ENCODE measurements around the gene GNL3L.
"Not testable (repeated sequence)": the region's sequence is repeated elsewhere in the genome, so short reads cannot be mapped to it uniquely, and the experiment has no call there.

Gene GNL3L

DNA sequence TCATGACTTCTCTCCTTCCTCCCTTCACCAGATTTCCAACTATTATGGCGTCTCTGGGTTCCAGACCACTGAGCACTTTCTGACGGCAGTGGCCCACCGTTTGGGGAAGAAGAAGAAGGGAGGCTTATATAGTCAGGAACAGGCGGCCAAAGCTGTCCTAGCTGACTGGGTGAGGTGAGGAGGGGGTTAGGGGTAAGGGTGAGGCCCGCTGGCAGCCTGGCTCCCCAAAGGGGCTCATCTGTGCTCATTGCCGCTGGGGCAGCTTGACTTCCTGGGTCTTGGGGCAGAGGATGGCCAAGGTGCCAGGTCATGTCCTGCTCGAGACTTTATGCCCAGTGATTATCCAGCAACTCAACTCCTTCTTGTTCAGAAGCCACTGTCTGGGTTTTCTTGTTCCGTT, 21.8 kb downstream of the GNL3L start:
- Histone ChIP-seq H3K9me2 (replicated peaks; ENCODE audit: low read depth, low read length) (no peaks in the 10 kb centered on the region), H3K4me1 (ENCODE audit: insufficient read depth, low read length, poor library complexity, severe bottlenecking) (no peaks in the 10 kb centered on the region), H3K4me2 (ENCODE audit: low read depth, low read length, poor library complexity, severe bottlenecking) (no peak overlapping the region), H2AFZ (ENCODE audit: low read length) (no peak overlapping the region), H3K9ac (ENCODE audit: low read depth, low read length, poor library complexity, severe bottlenecking) (no peak overlapping the region), H3K79me2 (ENCODE audit: insufficient read depth, low read length) (no peaks in the 10 kb centered on the region), H4K20me1 (ENCODE audit: insufficient read depth, low read length, poor library complexity, severe bottlenecking) (no peaks in the 10 kb centered on the region), H3K27me3 (ENCODE audit: insufficient read depth, low read length, poor library complexity, severe bottlenecking) (no peaks in the 10 kb centered on the region), H3K36me3 (ENCODE audit: insufficient read depth, low read length) (peaks cover 75% of the 10 kb centered on the region; the same call in 1 of the 2 replicates), H3F3A (ENCODE audit: low read depth) (no peaks in the 10 kb centered on the region), H3K9me3 (ENCODE audit: insufficient read depth, low read depth, low read length) (no peaks in the 10 kb centered on the region), H3K4me3 (ENCODE audit: low read length, poor library complexity, severe bottlenecking) (no peak overlapping the region)
- TF ChIP-seq EZH2phosphoT487 (IDR thresholded peaks at IDR 0.05; ENCODE audit: borderline replicate concordance) = no peak
- TF ChIP-seq, protein P1, sequence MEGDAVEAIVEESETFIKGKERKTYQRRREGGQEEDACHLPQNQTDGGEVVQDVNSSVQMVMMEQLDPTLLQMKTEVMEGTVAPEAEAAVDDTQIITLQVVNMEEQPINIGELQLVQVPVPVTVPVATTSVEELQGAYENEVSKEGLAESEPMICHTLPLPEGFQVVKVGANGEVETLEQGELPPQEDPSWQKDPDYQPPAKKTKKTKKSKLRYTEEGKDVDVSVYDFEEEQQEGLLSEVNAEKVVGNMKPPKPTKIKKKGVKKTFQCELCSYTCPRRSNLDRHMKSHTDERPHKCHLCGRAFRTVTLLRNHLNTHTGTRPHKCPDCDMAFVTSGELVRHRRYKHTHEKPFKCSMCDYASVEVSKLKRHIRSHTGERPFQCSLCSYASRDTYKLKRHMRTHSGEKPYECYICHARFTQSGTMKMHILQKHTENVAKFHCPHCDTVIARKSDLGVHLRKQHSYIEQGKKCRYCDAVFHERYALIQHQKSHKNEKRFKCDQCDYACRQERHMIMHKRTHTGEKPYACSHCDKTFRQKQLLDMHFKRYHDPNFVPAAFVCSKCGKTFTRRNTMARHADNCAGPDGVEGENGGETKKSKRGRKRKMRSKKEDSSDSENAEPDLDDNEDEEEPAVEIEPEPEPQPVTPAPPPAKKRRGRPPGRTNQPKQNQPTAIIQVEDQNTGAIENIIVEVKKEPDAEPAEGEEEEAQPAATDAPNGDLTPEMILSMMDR (conservative IDR thresholded peaks at IDR 0.05; ENCODE audit: low read length) = no peak

DNA sequence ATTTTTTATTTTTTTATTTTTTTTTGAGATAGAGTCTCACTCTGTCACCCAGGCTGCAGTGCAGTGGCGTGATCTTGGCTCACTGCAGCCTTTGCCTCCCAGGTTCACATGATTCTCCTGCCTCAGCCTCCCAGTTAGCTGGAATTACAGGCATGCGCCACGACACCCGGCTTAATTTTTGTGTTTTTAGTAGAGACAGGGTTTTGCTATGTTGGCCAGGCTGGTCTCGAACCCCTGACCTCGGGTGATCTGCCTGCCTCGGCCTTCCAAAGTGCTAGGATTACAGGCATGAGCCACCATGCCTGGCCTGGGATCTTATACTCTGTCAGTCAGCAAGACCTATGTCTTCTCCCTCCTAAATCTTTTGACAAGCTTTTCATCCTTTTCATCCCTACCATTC, 25.0 kb downstream of the GNL3L start:
- H3K4me2 ChIP-seq (ENCODE audit: low read depth, low read length, poor library complexity, severe bottlenecking); H3K9me2 ChIP-seq (replicated peaks; ENCODE audit: low read depth, low read length); H3K4me1 ChIP-seq (ENCODE audit: insufficient read depth, low read length, poor library complexity, severe bottlenecking); H2AFZ ChIP-seq (ENCODE audit: low read length); H3K4me3 ChIP-seq (ENCODE audit: low read length, poor library complexity, severe bottlenecking); H3F3A ChIP-seq (ENCODE audit: low read depth); H3K79me2 ChIP-seq (ENCODE audit: insufficient read depth, low read length); H4K20me1 ChIP-seq (ENCODE audit: insufficient read depth, low read length, poor library complexity, severe bottlenecking); H3K27me3 ChIP-seq (ENCODE audit: insufficient read depth, low read length, poor library complexity, severe bottlenecking); H3K9ac ChIP-seq (ENCODE audit: low read depth, low read length, poor library complexity, severe bottlenecking); H3K9me3 ChIP-seq (ENCODE audit: insufficient read depth, low read depth, low read length): not testable (repeated sequence)
- peaks cover 63% of the 10 kb centered on the region; the same call in 1 of the 2 replicates for H3K36me3 ChIP-seq (ENCODE audit: insufficient read depth, low read length)

DNA sequence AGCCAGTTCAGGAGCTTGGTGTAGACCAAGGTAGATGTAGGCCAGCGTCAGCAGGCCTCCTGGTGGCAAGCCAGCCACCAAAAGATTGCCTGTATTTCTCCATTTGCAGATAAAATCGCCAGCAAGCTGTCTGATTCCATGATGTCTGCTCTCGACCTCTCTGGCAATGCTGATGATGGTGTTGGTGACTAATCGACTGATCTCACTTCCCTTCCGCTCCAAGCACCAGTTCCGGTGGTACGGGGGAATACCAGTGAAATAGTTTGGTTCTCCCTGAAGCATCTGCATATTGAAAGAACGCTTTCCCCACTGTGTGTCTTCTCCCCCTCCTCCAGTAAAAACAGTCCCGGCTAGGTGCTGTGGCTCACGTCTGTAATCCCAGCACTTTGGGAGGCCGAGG, 30.4 kb downstream of the GNL3L start:
- H3K4me1 ChIP-seq (ENCODE audit: insufficient read depth, low read length, poor library complexity, severe bottlenecking) = no peaks in the 10 kb centered on the region
- H2AFZ ChIP-seq (ENCODE audit: low read length) = no peak overlapping the region
- H3K9ac ChIP-seq (ENCODE audit: low read depth, low read length, poor library complexity, severe bottlenecking) = no peak overlapping the region
- H3K27me3 ChIP-seq (ENCODE audit: insufficient read depth, low read length, poor library complexity, severe bottlenecking) = no peaks in the 10 kb centered on the region
- no peak overlapping the region for H3K4me3 ChIP-seq (ENCODE audit: low read length, poor library complexity, severe bottlenecking)
- no peaks in the 10 kb centered on the region for H3F3A ChIP-seq (ENCODE audit: low read depth)
- no peaks in the 10 kb centered on the region for H3K79me2 ChIP-seq (ENCODE audit: insufficient read depth, low read length)
- H3K9me2 ChIP-seq (replicated peaks; ENCODE audit: low read depth, low read length) = no peaks in the 10 kb centered on the region
- no peaks in the 10 kb centered on the region for H4K20me1 ChIP-seq (ENCODE audit: insufficient read depth, low read length, poor library complexity, severe bottlenecking)
- H3K9me3 ChIP-seq (ENCODE audit: insufficient read depth, low read depth, low read length) = no peaks in the 10 kb centered on the region
- TF ChIP-seq, protein P1 (conservative IDR thresholded peaks at IDR 0.05; ENCODE audit: low read length) = no peak
- TF ChIP-seq EZH2phosphoT487 (IDR thresholded peaks at IDR 0.05; ENCODE audit: borderline replicate concordance) = no peak
- H3K4me2 ChIP-seq (ENCODE audit: low read depth, low read length, poor library complexity, severe bottlenecking) = no peak overlapping the region
- H3K36me3 ChIP-seq (ENCODE audit: insufficient read depth, low read length) = peaks cover 30% of the 10 kb centered on the region; the same call in 1 of the 2 replicates

DNA sequence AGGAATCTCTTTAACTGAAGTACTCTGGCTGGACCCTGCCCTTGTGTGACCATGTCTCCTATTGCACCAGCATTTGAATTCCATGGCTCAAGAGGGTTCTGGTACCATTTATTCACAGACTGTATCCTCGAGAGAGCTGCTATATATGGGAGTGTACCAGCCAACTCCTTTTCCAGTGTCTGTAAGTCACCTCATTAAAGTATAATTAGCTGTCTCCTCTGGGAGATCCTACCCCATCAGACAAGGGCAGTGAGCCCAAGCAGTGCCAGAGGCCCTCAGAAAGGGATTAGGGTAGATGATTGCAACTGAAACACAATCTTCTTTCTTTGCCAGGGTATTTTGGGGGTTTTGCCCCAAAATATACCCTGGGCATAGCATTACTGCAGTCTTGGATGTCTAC, 31.6 kb downstream of the GNL3L start:
- TF ChIP-seq, protein P1 (conservative IDR thresholded peaks at IDR 0.05; ENCODE audit: low read length) = no peak
- no peak for TF ChIP-seq EZH2phosphoT487 (IDR thresholded peaks at IDR 0.05; ENCODE audit: borderline replicate concordance)
- Histone ChIP-seq H3K79me2 (ENCODE audit: insufficient read depth, low read length) (no peaks in the 10 kb centered on the region), H3K4me1 (ENCODE audit: insufficient read depth, low read length, poor library complexity, severe bottlenecking) (no peaks in the 10 kb centered on the region), H3K9me3 (ENCODE audit: insufficient read depth, low read depth, low read length) (no peaks in the 10 kb centered on the region), H3K4me2 (ENCODE audit: low read depth, low read length, poor library complexity, severe bottlenecking) (no peak overlapping the region), H3K4me3 (ENCODE audit: low read length, poor library complexity, severe bottlenecking) (no peak overlapping the region), H4K20me1 (ENCODE audit: insufficient read depth, low read length, poor library complexity, severe bottlenecking) (no peaks in the 10 kb centered on the region), H3F3A (ENCODE audit: low read depth) (no peaks in the 10 kb centered on the region), H3K9me2 (replicated peaks; ENCODE audit: low read depth, low read length) (no peaks in the 10 kb centered on the region), H3K36me3 (ENCODE audit: insufficient read depth, low read length) (peaks cover 22% of the 10 kb centered on the region; the same call in 1 of the 2 replicates), H2AFZ (ENCODE audit: low read length) (no peak overlapping the region), H3K9ac (ENCODE audit: low read depth, low read length, poor library complexity, severe bottlenecking) (no peak overlapping the region), H3K27me3 (ENCODE audit: insufficient read depth, low read length, poor library complexity, severe bottlenecking) (no peaks in the 10 kb centered on the region)
